Skeletal muscle satellite cell (primary cell): ENCODE data around the gene DDX17.

Experiments used
- H3K27me3 ChIP-seq: 2 replicates; pipeline ENCODE4 v1.7.0; 2013; ENCODE audit warnings: low read length; ENCODE audit not compliant: control insufficient read depth, insufficient read depth
- H3K36me3 ChIP-seq: 2 replicates; pipeline ENCODE4 v1.7.0; 2013; ENCODE audit warnings: mild to moderate bottlenecking, control low read depth, low read length; ENCODE audit not compliant: insufficient read depth
- H3K4me1 ChIP-seq: 2 replicates; pipeline ENCODE4 v1.7.0; 2013; ENCODE audit warnings: low read length; ENCODE audit not compliant: control insufficient read depth, insufficient read depth
- H3K4me2 ChIP-seq: 2 replicates; pipeline ENCODE4 v1.7.0; 2013; ENCODE audit warnings: mild to moderate bottlenecking, low read length
- H3K4me3 ChIP-seq: 2 replicates; pipeline ENCODE4 v1.7.0; 2013; ENCODE audit warnings: low read length
- H3K9ac ChIP-seq: 2 replicates; pipeline ENCODE4 v1.7.0; 2013; ENCODE audit warnings: mild to moderate bottlenecking, low read depth, low read length, moderate library complexity
- H3K9me3 ChIP-seq: replicated peaks from 2 replicates; pipeline ENCODE4 v1.7.0; 2013; ENCODE audit warnings: mild to moderate bottlenecking, control low read depth, low read length

DDX17 gene

GRCh38 chr22:38440747-38441350, 65.3 kb downstream of the DDX17 start:
- Histone ChIP-seq H3K4me1 (no peaks in the 10 kb centered on the region), H3K27me3 (peaks cover 62% of the 10 kb centered on the region), H3K4me3 (no peak overlapping the region), H3K4me2 (no peak overlapping the region), H3K36me3 (no peaks in the 10 kb centered on the region), H3K9me3 (no peaks in the 10 kb centered on the region), H3K9ac (no peak overlapping the region)

- no peak overlapping the region for H3K9ac ChIP-seq
- H3K4me3 ChIP-seq = no peak overlapping the region
- no peaks in the 10 kb centered on the region for H3K9me3 ChIP-seq
- peaks cover 44% of the 10 kb centered on the region for H3K27me3 ChIP-seq
- H3K4me2 ChIP-seq = no peak overlapping the region
- H3K4me1 ChIP-seq = no peaks in the 10 kb centered on the region
- H3K36me3 ChIP-seq = no peaks in the 10 kb centered on the region
Observed at GRCh38 chr22:38437416-38437815, 68.7 kb downstream of the DDX17 start.

- no peaks in the 10 kb centered on the region for H3K36me3 ChIP-seq
- no peak overlapping the region for H3K9ac ChIP-seq
- peaks cover 43% of the 10 kb centered on the region for H3K27me3 ChIP-seq
- H3K4me3 ChIP-seq = no peak overlapping the region
- no peak overlapping the region for H3K4me2 ChIP-seq
- no peaks in the 10 kb centered on the region for H3K9me3 ChIP-seq
- H3K4me1 ChIP-seq = no peaks in the 10 kb centered on the region
Observed at GRCh38 chr22:38436629-38437395, 69.3 kb downstream of the DDX17 start.

GRCh38 chr22:38435965-38436364, 70.1 kb downstream of the DDX17 start:
- peaks cover 35% of the 10 kb centered on the region for H3K27me3 ChIP-seq
- no peak overlapping the region for H3K4me3 ChIP-seq
- no peak overlapping the region for H3K4me2 ChIP-seq
- H3K36me3 ChIP-seq = no peaks in the 10 kb centered on the region
- no peaks in the 10 kb centered on the region for H3K9me3 ChIP-seq
- H3K4me1 ChIP-seq = no peaks in the 10 kb centered on the region
- H3K9ac ChIP-seq = no peak overlapping the region

GRCh38 chr22:38435010-38435409, 71.1 kb downstream of the DDX17 start:
- no peaks in the 10 kb centered on the region for H3K4me1 ChIP-seq
- no peak overlapping the region for H3K4me2 ChIP-seq
- H3K4me3 ChIP-seq = no peak overlapping the region
- no peaks in the 10 kb centered on the region for H3K9me3 ChIP-seq
- no peaks in the 10 kb centered on the region for H3K36me3 ChIP-seq
- no peak overlapping the region for H3K9ac ChIP-seq
- H3K27me3 ChIP-seq = peaks cover 26% of the 10 kb centered on the region

GRCh38 chr22:38433871-38434270, 72.2 kb downstream of the DDX17 start:
- Histone ChIP-seq H3K9me3 (no peaks in the 10 kb centered on the region), H3K4me1 (no peaks in the 10 kb centered on the region), H3K4me2 (no peak overlapping the region), H3K27me3 (peaks cover 31% of the 10 kb centered on the region), H3K9ac (no peak overlapping the region), H3K36me3 (no peaks in the 10 kb centered on the region), H3K4me3 (no peak overlapping the region)
